Ishikawa (cell line): ENCODE results near the gene KCTD16.

ENCODE experiments used
- CEBPB ChIP-seq: IDR thresholded peaks from 2 replicates; pipeline ENCODE4 v1.6.1; 2012
- CREB1 ChIP-seq: IDR thresholded peaks from 2 replicates; pipeline ENCODE4 v1.6.1; 2012; ENCODE audit warnings: low read depth
- EGR1 ChIP-seq: IDR thresholded peaks from 2 replicates; pipeline ENCODE4 v1.6.1; 2012
- EP300 ChIP-seq: IDR thresholded peaks from 2 replicates; pipeline ENCODE4 v1.6.1; 2012; ENCODE audit warnings: borderline replicate concordance
- FOXM1 ChIP-seq: IDR thresholded peaks from 2 replicates; pipeline ENCODE4 v1.6.1; 2012; ENCODE audit warnings: low read depth, borderline replicate concordance
- NFIC ChIP-seq: IDR thresholded peaks from 2 replicates; pipeline ENCODE4 v1.6.1; 2012
- RAD21 ChIP-seq: IDR thresholded peaks from 2 replicates; pipeline ENCODE4 v1.6.1; 2012; ENCODE audit warnings: low read depth
- REST ChIP-seq: IDR thresholded peaks from 2 replicates; pipeline ENCODE4 v1.6.1; 2012; ENCODE audit warnings: low read depth, mild to moderate bottlenecking
- TAF1 ChIP-seq: IDR thresholded peaks from 2 replicates; pipeline ENCODE4 v1.6.1; 2012; ENCODE audit warnings: low read depth, mild to moderate bottlenecking
- TCF12 ChIP-seq: IDR thresholded peaks from 2 replicates; pipeline ENCODE4 v1.6.1; 2012; ENCODE audit warnings: low read depth
- TEAD4 ChIP-seq: IDR thresholded peaks from 2 replicates; pipeline ENCODE4 v1.6.1; 2012
- YY1 ChIP-seq: IDR thresholded peaks from 2 replicates; pipeline ENCODE4 v1.6.1; 2012; ENCODE audit warnings: low read depth
- ZBTB7A ChIP-seq: IDR thresholded peaks from 2 replicates; pipeline ENCODE4 v1.6.1; 2012; ENCODE audit warnings: low read depth
- TF ChIP-seq, protein P1 (sequence below): IDR thresholded peaks from 2 replicates; pipeline ENCODE4 v1.6.1; 2012
- TF ChIP-seq, protein P2 (sequence below): IDR thresholded peaks from 2 replicates; pipeline ENCODE4 v1.6.1; 2012

Gene KCTD16

DNA sequence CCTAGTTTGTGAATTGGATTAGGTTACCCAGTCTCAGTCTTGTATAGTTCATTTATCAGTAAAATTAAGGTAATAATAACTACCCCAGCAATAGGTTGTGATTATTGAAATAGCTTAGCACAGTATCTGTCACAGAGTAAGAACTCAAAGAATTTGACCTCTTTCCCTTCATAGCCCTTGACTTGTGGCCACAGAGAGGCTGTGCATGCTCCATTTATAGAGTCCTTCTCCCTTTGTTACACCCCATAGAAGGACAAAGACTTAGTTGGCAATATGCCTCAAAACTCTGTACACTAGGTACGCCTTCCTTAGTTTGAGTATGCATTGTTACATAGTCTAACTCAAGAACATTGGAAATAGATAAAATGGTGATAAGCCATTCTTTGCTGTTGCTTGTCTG lies 257.2 kb downstream of the KCTD16 start:
- TF ChIP-seq TCF12 (no peak), RAD21 (no peak), CEBPB (no peak), TAF1 (no peak), TEAD4 (no peak), YY1 (no peak), ZBTB7A (no peak), NFIC (no peak), REST (no peak), CREB1 (no peak), EGR1 (no peak), FOXM1 (no peak), EP300 (no peak)
- TF ChIP-seq, protein P1, sequence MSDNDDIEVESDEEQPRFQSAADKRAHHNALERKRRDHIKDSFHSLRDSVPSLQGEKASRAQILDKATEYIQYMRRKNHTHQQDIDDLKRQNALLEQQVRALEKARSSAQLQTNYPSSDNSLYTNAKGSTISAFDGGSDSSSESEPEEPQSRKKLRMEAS: no peak
- TF ChIP-seq, protein P2, sequence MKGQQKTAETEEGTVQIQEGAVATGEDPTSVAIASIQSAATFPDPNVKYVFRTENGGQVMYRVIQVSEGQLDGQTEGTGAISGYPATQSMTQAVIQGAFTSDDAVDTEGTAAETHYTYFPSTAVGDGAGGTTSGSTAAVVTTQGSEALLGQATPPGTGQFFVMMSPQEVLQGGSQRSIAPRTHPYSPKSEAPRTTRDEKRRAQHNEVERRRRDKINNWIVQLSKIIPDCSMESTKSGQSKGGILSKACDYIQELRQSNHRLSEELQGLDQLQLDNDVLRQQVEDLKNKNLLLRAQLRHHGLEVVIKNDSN: no peak

GRCh38 chr5:144428326-144428725 lies 257.7 kb downstream of the KCTD16 start:
- TF ChIP-seq TCF12 (no peak), TEAD4 (no peak), ZBTB7A (no peak), RAD21 (no peak), EP300 (no peak), NFIC (no peak), YY1 (no peak), EGR1 (no peak)
- TF ChIP-seq, protein P2: no peak
- TF ChIP-seq, protein P1: no peak

DNA sequence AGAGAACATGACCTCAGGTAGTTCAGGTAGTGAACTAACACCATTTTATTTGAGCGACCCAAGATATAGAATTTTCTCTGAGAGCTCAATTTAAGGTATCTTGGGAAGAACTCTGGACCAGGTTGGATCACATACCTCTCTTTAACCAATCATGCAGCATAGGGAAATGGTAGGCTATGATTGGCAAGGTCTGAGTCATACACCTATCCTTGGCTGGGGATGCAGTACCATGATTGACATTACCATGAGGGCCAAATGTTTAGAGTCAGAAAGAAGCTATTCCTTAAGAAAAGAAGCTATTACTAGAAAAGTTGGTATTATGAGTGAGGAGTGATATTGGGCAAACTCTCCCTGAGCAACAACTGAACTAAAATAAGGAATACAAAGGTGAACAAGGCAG lies 258.7 kb downstream of the KCTD16 start:
- TF ChIP-seq, protein P2: no peak
- TF ChIP-seq CREB1 (no peak), TEAD4 (no peak), TAF1 (no peak), ZBTB7A (no peak)

DNA sequence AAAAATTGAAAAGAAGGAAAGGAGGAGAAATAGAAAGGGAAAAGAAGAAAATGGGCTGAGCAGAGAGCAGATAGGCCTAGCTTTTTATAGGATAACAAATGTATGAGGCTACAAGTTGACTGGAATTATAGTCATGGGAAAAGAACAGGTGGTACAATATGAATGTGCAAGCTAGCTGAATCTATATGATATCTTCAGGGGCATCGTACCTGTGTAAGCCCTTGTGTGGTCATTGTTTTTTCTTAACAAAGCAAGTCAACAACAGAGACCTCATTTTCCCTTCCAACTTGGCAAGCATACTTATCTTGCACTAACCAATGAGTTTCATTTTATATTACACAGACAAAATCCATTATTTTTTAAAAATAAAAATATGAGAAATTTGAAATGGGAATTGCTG lies 259.2 kb downstream of the KCTD16 start:
- TF ChIP-seq CREB1: no peak
- no peak for TF ChIP-seq CEBPB
- TF ChIP-seq, protein P1: no peak
- no peak for TF ChIP-seq TCF12
- TF ChIP-seq YY1: no peak
- TF ChIP-seq RAD21: no peak
- TF ChIP-seq, protein P2: no peak
- no peak for TF ChIP-seq EP300
- no peak for TF ChIP-seq FOXM1
- no peak for TF ChIP-seq NFIC
- no peak for TF ChIP-seq REST
- no peak for TF ChIP-seq EGR1
- TF ChIP-seq ZBTB7A: no peak
- TF ChIP-seq TEAD4: no peak
- no peak for TF ChIP-seq TAF1

DNA sequence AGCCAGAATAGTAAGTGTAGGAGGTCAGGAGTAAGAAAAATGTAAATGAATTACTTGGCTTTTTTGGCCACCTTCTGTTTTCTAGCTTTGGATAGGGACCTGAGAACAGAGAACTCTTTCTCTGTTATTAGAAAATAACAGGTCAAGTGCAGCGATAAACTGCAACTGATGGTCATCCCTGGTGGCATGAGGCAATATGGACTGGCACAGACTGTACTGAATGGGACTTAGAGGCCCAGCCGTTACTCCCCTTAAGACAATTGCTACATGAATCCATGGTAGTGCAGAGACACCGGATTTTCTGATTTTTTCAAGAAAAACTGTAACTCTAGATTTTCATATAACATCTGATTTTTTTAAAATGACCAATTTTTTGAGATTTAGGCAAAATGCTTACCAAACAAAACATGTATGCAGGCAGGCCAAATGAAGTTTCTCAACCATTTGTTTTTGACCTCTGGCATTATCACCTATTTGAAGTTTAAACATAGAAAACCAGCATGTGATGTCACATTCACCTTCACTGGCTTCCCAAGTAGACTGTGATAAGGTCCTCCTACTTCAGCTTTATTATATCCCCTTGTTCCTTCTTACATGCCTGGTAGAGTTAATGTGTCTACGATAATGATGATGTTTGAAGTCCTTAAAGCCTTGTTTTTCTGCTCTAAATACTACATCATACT lies 262.6 kb downstream of the KCTD16 start:
- TF ChIP-seq FOXM1 (no peak), TAF1 (no peak), CREB1 (no peak), EGR1 (no peak), RAD21 (no peak), TEAD4 (no peak), YY1 (no peak), ZBTB7A (no peak), REST (no peak), TCF12 (no peak), CEBPB (no peak), NFIC (no peak), EP300 (no peak)
- TF ChIP-seq, protein P1: no peak
- TF ChIP-seq, protein P2: no peak
